Gastroesophageal sphincter (tissue), 4 donors: ENCODE results near the gene LETM1. TPM values are rescaled to one million over a fixed set of nuclear protein-coding genes. Genes with fewer than 3 reads are reported as not detected.

Source experiments
- ATAC-seq: fragments of 150-250 bp; one replicate; pipeline ENCODE4 v1.9.1; 2016; ENCODE audit warnings: mild to moderate bottlenecking, moderate library complexity
- H3K27ac ChIP-seq, 4 donors: fragments of 200-600 bp; sonication (generic) in 3 of 4; 1 replicate in 3 of 4; 2 replicates in 1 of 4; pipeline ENCODE4 v1.5.1; 2016 to 2019
- H3K27me3 ChIP-seq: fragments of 200-600 bp; sonication (generic); one replicate; pipeline ENCODE4 v1.5.1; 2019
- H3K36me3 ChIP-seq, 2 donors: fragments of 200-600 bp; sonication (generic); one replicate each; pipeline ENCODE4 v1.5.1; 2019; ENCODE audit warnings: control low read depth in 1 of 2
- H3K4me1 ChIP-seq, 3 donors: fragments of 200-600 bp; sonication (generic); 1 replicate in 2 of 3; 2 replicates in 1 of 3; pipeline ENCODE4 v1.5.1; 2016 to 2019; ENCODE audit warnings: control low read depth in 2 of 3
- H3K4me3 ChIP-seq, 2 donors: fragments of 200-600 bp; sonication (generic); one replicate each; pipeline ENCODE4 v1.5.1; 2019; ENCODE audit warnings: mild to moderate bottlenecking in 1 of 2, moderate library complexity in 1 of 2
- H3K9me3 ChIP-seq, 3 donors: fragments of 200-600 bp; sonication (generic); one replicate each; pipeline ENCODE4 v1.5.1; 2017 to 2019; ENCODE audit warnings: control low read depth in 2 of 3
- EP300 ChIP-seq: sonication (generic); formaldehyde crosslinking; IDR thresholded peaks from one replicate; pipeline ENCODE4 v1.6.1; 2017; ENCODE audit warnings: antibody characterized with exemption, mild to moderate bottlenecking
- POLR2A ChIP-seq, 2 donors: fragments of 450-650 bp; IDR thresholded peaks; one replicate each; pipeline ENCODE4 v1.6.1; 2017; ENCODE audit warnings: antibody characterized with exemption in 2 of 2, mild to moderate bottlenecking in 2 of 2, moderate library complexity in 1 of 2
- POLR2AphosphoS5 ChIP-seq: sonication (generic); formaldehyde crosslinking; IDR thresholded peaks from one replicate; pipeline ENCODE4 v1.6.1; 2017; ENCODE audit warnings: antibody characterized with exemption
- WGBS, 2 donors: methylation state at CpG; one replicate each; pipeline ENCODE4 v1.1.5; 2018; ENCODE audit warnings: low coverage in 1 of 2; 5-methylcytosine and 5-hydroxymethylcytosine counted together
- total RNA-seq, 4 donors: library from RNA; depleted of rRNA; stranded (reverse); fragments of >200 nt; gene quantifications; one replicate each; pipeline ENCODE4 v1.1.0, GENCODE V29; 2016
- TF ChIP-seq, protein P1 (sequence below), 4 experiments: fragments of 200-600 bp in 2 of 4; fragments of 450-650 bp in 2 of 4; sonication (generic) in 1 of 4; IDR thresholded peaks; one replicate each; pipeline ENCODE4 v1.5.1; 2017 to 2019; ENCODE audit warnings: antibody characterized with exemption in 4 of 4, mild to moderate bottlenecking in 2 of 4, moderate library complexity in 2 of 4

The LETM1 gene
- total RNA-seq, 4 donors from 2014 or later = 24.0 to 29.2 (median 26.9) TPM

DNA sequence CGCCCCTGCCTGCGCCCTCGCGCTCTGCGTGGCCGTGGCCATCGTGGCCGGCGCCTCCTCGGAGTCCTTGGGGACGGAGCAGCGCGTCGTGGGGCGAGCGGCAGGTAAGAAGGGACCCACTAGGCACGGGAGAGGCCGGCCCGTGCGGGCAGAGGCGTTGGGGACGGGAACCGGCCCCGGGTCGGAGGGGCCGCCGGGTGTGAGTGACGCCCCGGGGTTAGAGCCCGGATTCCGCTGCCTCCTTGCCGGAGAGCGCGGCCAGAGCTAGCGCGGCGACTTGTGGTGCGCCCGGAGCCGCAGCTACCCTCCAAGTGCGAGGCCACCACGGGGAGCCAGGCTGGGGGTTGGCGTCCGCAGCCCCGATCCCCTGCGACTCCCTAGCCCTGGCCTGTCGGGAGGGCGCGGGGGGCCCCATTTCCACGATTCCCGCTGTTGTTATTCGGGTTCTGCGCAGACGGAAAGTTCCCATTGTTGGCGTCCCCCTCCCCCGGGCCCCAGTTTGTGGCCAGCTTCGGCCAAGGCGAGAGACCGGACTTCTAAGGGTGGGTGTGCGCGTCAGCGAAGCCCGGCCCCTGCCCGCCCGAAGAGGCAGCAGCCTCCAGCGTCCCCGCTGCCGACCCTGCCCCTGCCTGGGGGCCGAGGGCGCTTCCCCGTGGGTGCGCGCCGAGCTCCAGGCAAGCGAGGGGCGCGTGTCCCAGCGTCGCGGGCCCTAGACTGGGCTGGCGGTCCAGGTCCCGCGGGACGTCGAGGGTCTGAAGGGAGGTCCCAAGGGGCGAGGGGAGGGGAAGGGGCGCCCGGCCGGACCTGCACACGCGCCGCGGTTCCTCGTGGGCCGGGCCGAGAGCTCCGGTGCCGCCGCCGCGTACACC is 61.8 kb downstream of the LETM1 start:
- H3K27ac ChIP-seq = no peak overlapping the region
- no peaks in the 10 kb centered on the region for H3K9me3 ChIP-seq
- WGBS, 2 donors = no CpG with 5 or more reads among the region's 101 CpGs
- H3K4me3 ChIP-seq = peak overlapping the region in 1 of 2 donors; percentile 57
- no peaks in the 10 kb centered on the region for H3K36me3 ChIP-seq
- peak; percentile 13 for ATAC-seq
- peaks cover 0 to 29% (median 17%) of the 10 kb centered on the region in 3 donors for H3K4me1 ChIP-seq
- TF ChIP-seq, protein P1, sequence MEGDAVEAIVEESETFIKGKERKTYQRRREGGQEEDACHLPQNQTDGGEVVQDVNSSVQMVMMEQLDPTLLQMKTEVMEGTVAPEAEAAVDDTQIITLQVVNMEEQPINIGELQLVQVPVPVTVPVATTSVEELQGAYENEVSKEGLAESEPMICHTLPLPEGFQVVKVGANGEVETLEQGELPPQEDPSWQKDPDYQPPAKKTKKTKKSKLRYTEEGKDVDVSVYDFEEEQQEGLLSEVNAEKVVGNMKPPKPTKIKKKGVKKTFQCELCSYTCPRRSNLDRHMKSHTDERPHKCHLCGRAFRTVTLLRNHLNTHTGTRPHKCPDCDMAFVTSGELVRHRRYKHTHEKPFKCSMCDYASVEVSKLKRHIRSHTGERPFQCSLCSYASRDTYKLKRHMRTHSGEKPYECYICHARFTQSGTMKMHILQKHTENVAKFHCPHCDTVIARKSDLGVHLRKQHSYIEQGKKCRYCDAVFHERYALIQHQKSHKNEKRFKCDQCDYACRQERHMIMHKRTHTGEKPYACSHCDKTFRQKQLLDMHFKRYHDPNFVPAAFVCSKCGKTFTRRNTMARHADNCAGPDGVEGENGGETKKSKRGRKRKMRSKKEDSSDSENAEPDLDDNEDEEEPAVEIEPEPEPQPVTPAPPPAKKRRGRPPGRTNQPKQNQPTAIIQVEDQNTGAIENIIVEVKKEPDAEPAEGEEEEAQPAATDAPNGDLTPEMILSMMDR (IDR thresholded peaks at IDR 0.05) = no peak
- no peak for TF ChIP-seq POLR2A (IDR thresholded peaks at IDR 0.05)
- no peak for TF ChIP-seq EP300
- TF ChIP-seq POLR2AphosphoS5 = no peak
- peaks cover 70% of the 10 kb centered on the region for H3K27me3 ChIP-seq

DNA sequence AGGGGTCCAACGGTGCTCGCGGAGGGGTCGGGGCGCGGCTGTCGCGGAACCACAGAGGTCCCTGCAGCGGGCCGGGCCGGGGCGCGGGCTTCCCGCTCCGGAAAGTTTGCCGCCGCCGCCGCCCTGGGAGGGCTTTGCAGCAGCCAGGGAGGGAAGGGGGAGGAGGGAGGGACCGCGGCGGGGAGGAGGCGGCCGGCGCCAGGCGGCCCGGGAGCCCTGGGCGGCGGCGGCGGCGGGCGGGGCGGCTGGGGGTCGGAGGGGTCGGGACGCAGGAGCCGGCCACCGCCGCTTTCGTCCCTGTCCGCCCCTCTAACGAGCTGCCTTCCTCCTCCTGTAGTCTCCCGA is 62.5 kb downstream of the LETM1 start:
- Histone ChIP-seq H3K27me3 (peaks cover 63% of the 10 kb centered on the region), H3K4me3 (peak overlapping the region; percentile 28 to 57), H3K9me3 (no peaks in the 10 kb centered on the region), H3K27ac (no peak overlapping the region), H3K36me3 (no peaks in the 10 kb centered on the region), H3K4me1 (peaks cover 0 to 29% (median 17%) of the 10 kb centered on the region in 3 donors)
- WGBS, 2 donors = no CpG with 5 or more reads among the region's 44 CpGs
- TF ChIP-seq, protein P1 (IDR thresholded peaks at IDR 0.05) = no peak
- peak; percentile 66 for ATAC-seq

DNA sequence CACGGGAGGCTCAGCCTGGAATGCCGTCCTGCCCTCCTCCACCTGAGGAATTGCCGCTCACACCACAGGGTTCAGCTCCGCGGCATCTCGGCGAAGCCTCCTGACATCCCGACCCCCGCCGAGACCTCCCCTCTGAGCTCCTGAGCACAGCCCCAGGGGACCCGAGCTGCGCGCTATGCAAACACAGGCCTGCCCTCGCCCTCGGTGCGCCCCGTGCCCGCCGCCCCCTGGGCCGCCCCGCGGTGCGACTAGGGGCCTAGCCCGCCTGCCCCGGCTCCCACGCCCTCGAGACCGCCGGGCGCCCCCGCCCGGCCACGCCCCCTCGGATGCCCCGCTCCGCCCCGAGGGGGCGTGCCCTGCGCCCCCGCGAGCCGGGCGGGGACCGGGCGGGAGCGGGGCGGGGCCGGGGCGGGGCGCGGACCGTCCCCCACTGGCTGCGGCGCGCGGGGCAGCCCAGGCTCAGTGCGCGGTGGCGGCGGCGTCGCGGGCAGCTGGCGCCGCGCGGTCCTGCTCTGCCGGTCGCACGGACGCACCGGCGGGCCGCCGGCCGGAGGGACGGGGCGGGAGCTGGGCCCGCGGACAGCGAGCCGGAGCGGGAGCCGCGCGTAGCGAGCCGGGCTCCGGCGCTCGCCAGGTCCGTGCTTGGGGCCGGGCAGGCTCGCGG is 63.0 kb downstream of the LETM1 start, which contains the start of gene FGFR3:
TSS of gene FGFR3 (plus strand) at position 462 of the 664 bp plus-strand sequence. CDS start 642 bp downstream, outside the sequence.
- TF ChIP-seq POLR2A (IDR thresholded peaks at IDR 0.05) (no peak), EP300 (no peak), POLR2AphosphoS5 (no peak)
- TF ChIP-seq, protein P1 (IDR thresholded peaks at IDR 0.05) = no peak
- H3K9me3 ChIP-seq = no peaks in the 10 kb centered on the region
- H3K4me3 ChIP-seq = peak within 1 kb of the TSS; percentile 28 to 57
- H3K36me3 ChIP-seq = no peaks in the 10 kb centered on the region
- no peak within 1 kb of the TSS for H3K27ac ChIP-seq
- peak; percentile 68 for ATAC-seq
- peaks cover 0 to 33% (median 17%) of the 10 kb centered on the region in 3 donors for H3K4me1 ChIP-seq
- H3K27me3 ChIP-seq = peaks cover 58% of the 10 kb centered on the region
- no CpG with 5 or more reads among the region's 95 CpGs for WGBS, 2 donors

DNA sequence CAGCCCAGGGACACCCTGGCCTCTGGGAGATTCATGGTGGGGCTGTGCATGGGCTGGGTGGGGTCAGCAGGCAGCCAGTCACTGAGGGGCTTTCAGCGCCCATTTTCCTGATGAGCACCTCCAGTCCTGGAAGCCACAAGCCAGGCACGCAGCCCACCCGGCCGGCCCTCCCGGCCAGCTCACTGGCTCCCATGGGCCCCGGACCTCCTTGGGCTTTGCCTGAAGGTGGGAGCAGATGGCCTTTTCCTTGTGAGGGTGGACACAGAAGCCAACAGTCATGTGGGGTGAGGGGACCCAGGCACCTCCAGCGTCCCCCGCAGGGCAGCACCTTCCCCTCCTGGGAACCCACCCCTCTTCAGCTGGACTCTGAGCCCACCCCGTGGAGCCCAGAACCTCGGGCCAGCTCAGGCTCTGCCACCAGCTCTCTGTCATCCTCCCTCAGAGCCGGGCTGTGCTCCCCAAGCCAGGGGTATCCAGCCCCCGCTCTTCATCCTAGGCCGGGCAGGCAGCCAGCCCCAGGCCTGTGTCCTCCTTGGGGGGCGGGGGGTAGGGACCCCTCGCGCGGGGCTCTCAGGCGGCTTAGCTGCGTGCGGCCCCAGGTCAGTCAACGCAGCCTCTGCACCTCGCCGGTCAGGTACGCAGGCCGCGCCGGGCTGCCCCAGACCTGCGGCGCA is 63.7 kb downstream of the LETM1 start:
- TF ChIP-seq, protein P1 (IDR thresholded peaks at IDR 0.05) = no peak
- TF ChIP-seq POLR2AphosphoS5 (no peak), POLR2A (IDR thresholded peaks at IDR 0.05) (no peak), EP300 (no peak)
- 56% methylated on average over 5 of the region's 29 CpGs; no CpG with 5 or more reads in 1 of the 2 donors for WGBS, 2 donors
- ATAC-seq = no peak
- Histone ChIP-seq H3K9me3 (no peaks in the 10 kb centered on the region), H3K4me3 (peak overlapping the region in 1 of 2 donors; percentile 57), H3K4me1 (peaks cover 0 to 38% (median 17%) of the 10 kb centered on the region in 3 donors), H3K27ac (no peak overlapping the region), H3K27me3 (peaks cover 57% of the 10 kb centered on the region), H3K36me3 (no peaks in the 10 kb centered on the region)
